BJ (cell line): Measurements from ENCODE around the gene NME5. TPM values are rescaled to one million over a fixed set of nuclear protein-coding genes. Genes with fewer than 3 reads are reported as not detected.

Source experiments
- CTCF ChIA-PET: fragments of 350-600 bp; formaldehyde crosslinking; extraction: SDS; loops from one replicate; lab custom pipeline; 2021; ENCODE audit warnings: antibody characterized with exemption, inconsistent platforms; lab: Yijun Ruan, JAX
- POLR2A ChIA-PET: fragments of 300-600 bp; sonication (Branson Sonifier 250); formaldehyde crosslinking; extraction: SDS; loops from one replicate; lab custom pipeline; 2021; ENCODE audit warnings: antibody characterized with exemption; lab: Charles Lee
- DNase-seq: peaks from one replicate; pipeline ENCODE4 v3.0.0-alpha.2; 2011; ENCODE audit warnings: low read depth
- H3K27me3 ChIP-seq: 2 replicates; pipeline ENCODE4 v1.6.0; 2011; ENCODE audit warnings: low read length; ENCODE audit not compliant: control insufficient read depth, insufficient read depth
- H3K36me3 ChIP-seq: 2 replicates; pipeline ENCODE4 v1.5.1; 2011; ENCODE audit warnings: low read length; ENCODE audit not compliant: control insufficient read depth, insufficient read depth
- H3K4me3 ChIP-seq: 2 replicates; pipeline ENCODE4 v1.5.1; 2011; ENCODE audit warnings: low read depth, mild to moderate bottlenecking, control low read depth, low read length
- CTCF ChIP-seq: IDR thresholded peaks from 2 replicates; pipeline ENCODE4 v1.5.1; 2011; ENCODE audit warnings: low read depth, mild to moderate bottlenecking, control low read depth, inconsistent platforms, low read length, moderate library complexity; ENCODE audit not compliant: insufficient read depth
- polyA minus RNA-seq: library from RNA; depleted of rRNA, polyadenylated mRNA; stranded (reverse); fragments of >200 nt; gene quantifications from 2 replicates; pipeline ENCODE4 v1.2.3, GENCODE V29; 2011; rRNA and poly(A)+ RNA removed
- polyA plus RNA-seq: library from polyadenylated mRNA; depleted of rRNA; stranded (reverse); fragments of >200 nt; gene quantifications from 2 replicates; pipeline ENCODE4 v1.2.3, GENCODE V29; 2011; rRNA removed

Gene NME5, protein sequence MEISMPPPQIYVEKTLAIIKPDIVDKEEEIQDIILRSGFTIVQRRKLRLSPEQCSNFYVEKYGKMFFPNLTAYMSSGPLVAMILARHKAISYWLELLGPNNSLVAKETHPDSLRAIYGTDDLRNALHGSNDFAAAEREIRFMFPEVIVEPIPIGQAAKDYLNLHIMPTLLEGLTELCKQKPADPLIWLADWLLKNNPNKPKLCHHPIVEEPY
- 0.31 and 1.3 TPM in 2 replicates for polyA plus RNA-seq
- 0.19 TPM in 1 of 2 replicates, not detected in the other for polyA minus RNA-seq

- Histone ChIP-seq H3K27me3 (no peaks in the 10 kb centered on the region), H3K4me3 (peak within 1 kb of the TSS; percentile 59), H3K36me3 (no peaks in the 10 kb centered on the region)
- POLR2A ChIA-PET, result no interaction called here
- no peak for DNase-seq
- CTCF ChIA-PET, result interaction anchor here (1.1 to 1.9 kb wide), 2 partner anchors 9 to 61 kb away, joined by 5 to 6 read pairs; no protein-coding TSS in a partner anchor
- TF ChIP-seq CTCF, result no peak
Measured at GRCh38 chr5:138138949-138139780, at the start of gene NME5. Gene NME5 (minus strand): TSS chr5:138139428. CDS start chr5:138138780, 648 bp downstream.

DNA sequence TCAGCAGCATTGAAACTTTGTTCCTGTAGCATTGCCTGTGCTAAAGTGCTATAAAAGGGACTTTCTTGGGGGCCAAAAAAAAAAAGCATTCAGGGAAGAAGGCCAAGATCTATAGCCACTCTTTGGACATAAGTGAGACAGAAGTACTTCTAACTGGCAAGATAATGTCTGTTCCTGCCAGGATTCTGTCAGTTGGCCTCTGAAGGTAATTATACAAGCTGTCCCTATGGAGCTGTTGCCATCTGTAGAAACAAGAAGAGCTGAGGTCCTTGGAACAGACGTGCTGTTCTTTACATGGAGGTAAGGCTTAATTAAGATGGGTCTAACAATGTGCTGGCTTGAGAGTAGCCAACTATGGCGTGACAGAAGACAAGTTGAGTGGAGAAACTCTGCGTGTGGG, 49.4 kb upstream of the NME5 start:
- POLR2A ChIA-PET, result no interaction called here
- no peak for DNase-seq
- Histone ChIP-seq H3K27me3 (no peaks in the 10 kb centered on the region), H3K36me3 (peaks cover 18% of the 10 kb centered on the region), H3K4me3 (no peak overlapping the region)
- TF ChIP-seq CTCF, result no peak
- CTCF ChIA-PET, result interaction anchor here (1.3 to 4.8 kb wide), 3 partner anchors 9 to 153 kb away, joined by 3 to 13 read pairs (median 3); partner anchors contain the start of genes BRD8 and KIF20A

DNA sequence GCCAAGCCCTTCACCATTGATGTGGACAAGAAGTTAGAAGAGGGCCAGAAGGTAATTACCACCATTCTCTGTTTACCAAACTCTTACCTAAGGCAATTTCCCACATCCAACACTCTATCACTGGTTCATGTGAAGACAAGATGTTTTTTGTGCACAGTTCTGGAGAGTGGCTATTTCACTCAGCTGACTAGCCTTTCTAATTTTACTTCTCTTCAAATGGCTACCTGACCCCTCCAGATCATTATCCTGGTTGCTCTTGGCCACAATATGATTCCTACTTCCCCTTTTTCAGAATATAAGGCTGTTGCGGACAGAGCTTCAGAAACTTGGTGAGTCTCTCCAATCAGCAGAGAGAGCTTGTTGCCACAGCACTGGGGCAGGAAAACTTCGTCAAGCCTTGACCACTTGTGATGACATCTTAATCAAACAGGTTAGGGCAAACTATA, 46.8 kb upstream of the NME5 start:
- no peak for DNase-seq
- H3K27me3 ChIP-seq, result no peaks in the 10 kb centered on the region
- no peak overlapping the region for H3K4me3 ChIP-seq
- CTCF ChIA-PET, result interaction anchor here (4.8 kb wide), 1 partner anchor 8 kb away, joined by 13 read pairs; the partner anchor contains the start of genes BRD8 and KIF20A
- H3K36me3 ChIP-seq, result peaks cover 13% of the 10 kb centered on the region
- POLR2A ChIA-PET, result no interaction called here
- TF ChIP-seq CTCF, result no peak

- ChIA-PET CTCF (no interaction called here), POLR2A (interaction anchor here (0.6 kb wide), 1 partner anchor 365 kb away, joined by 10 read pairs; no protein-coding TSS in a partner anchor)
- Histone ChIP-seq H3K27me3 (no peaks in the 10 kb centered on the region), H3K36me3 (peaks cover 8% of the 10 kb centered on the region), H3K4me3 (no peak overlapping the region)
- DNase-seq, result no peak
- no peak for TF ChIP-seq CTCF
Measured at GRCh38 chr5:138182808-138183207, 43.6 kb upstream of the NME5 start.

DNA sequence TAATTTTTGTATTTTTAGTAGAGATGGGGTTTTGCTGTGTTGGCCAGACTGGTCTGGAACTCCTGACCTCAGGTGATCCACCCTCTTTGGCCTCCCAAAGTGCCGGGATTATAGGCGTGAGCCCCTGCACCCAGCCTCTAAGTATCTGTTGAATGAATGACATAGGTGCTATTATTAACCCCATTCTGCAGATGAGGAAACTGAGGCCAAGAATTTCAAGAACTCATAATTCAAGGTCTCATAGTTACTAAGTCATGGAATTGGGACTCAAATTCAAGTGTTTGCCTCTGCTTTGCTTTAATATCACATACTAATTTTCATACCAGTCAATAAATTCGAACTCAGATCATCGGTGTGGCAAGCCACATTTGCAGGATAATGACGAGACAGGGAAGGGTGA, 41.6 kb upstream of the NME5 start:
- ChIA-PET CTCF (interaction anchor here (0.8 to 1.2 kb wide), 2 partner anchors 102 to 103 kb away, joined by 3 to 7 read pairs; no protein-coding TSS in a partner anchor), POLR2A (no interaction called here)
- Histone ChIP-seq H3K27me3 (no peaks in the 10 kb centered on the region), H3K36me3 (peaks cover 6% of the 10 kb centered on the region), H3K4me3 (no peak overlapping the region)
- TF ChIP-seq CTCF, result no peak
- DNase-seq, result no peak
